HCT116 (cell line): ENCODE data around the gene GALM. TPM values are rescaled to one million over a fixed set of nuclear protein-coding genes. Genes with fewer than 3 reads are reported as not detected.

Source experiments
- ATAC-seq: fragments of 200-7000 bp; cut with Tn5 transposase; 2 replicates; pipeline ENCODE4 v1.9.1; 2020; ENCODE audit warnings: mild to moderate bottlenecking, moderate library complexity
- BruUV-seq: library from RNA; stranded (reverse); fragments of 400-500 nt; replicated peaks from 2 replicates; lab custom pipeline; 2021; lab: Mats Ljungman, UMichigan
- CTCF ChIA-PET: fragments of 300-600 bp; sonication (Branson Sonifier 250); formaldehyde crosslinking; loops from one replicate; lab custom pipeline; 2021; ENCODE audit warnings: antibody characterized with exemption; lab: Charles Lee
- POLR2A ChIA-PET: fragments of 300-600, 350-600 bp; sonication (Branson Sonifier 250); formaldehyde crosslinking; loops from one replicate; lab custom pipeline; 2021; ENCODE audit warnings: antibody characterized with exemption; lab: Charles Lee
- RAD21 ChIA-PET, 2 experiments: fragments of 300-600 bp; sonication (Branson Sonifier 250); formaldehyde crosslinking; loops; one replicate each; lab custom pipeline; 2023; ENCODE audit warnings: low total read pairs in 2 of 2; ENCODE audit not compliant: uncharacterized antibody in 2 of 2, unreplicated experiment in 2 of 2, low non-redundant PET in 1 of 2; lab: Charles Lee
- DNase-seq: peaks from one replicate; pipeline ENCODE4 v3.0.0-alpha.2; 2010; ENCODE audit warnings: low read depth, low spot score
- H2AFZ ChIP-seq: fragments of 200-600 bp; shearing (Covaris generic), sonication (generic); 2 replicates; pipeline ENCODE4 v1.6.1; 2017; ENCODE audit warnings: low read depth, mixed run types, mixed read lengths, antibody characterized with exemption, low read length; ENCODE audit not compliant: poor library complexity, severe bottlenecking
- H3K27ac ChIP-seq: 2 replicates; pipeline ENCODE4 v1.5.1; 2012; ENCODE audit warnings: low read depth, low read length
- H3K27me3 ChIP-seq: fragments of 200-600 bp; sonication (generic); 2 replicates; pipeline ENCODE4 v1.6.1; 2016; ENCODE audit warnings: mixed run types, low read length, mixed read lengths; ENCODE audit not compliant: insufficient read depth
- H3K36me3 ChIP-seq, 2 experiments: fragments of 200-500 bp in 1 of 2; fragments of 200-600 bp in 1 of 2; sonication (Bioruptor generic) in 1 of 2; sonication (generic) in 1 of 2; 2 replicates each; pipeline versions ENCODE4 v1.5.1 to v1.6.1; 2014 to 2016; ENCODE audit warnings: low read length in 2 of 2, inconsistent platforms in 1 of 2, mixed read lengths in 1 of 2, mixed run types in 1 of 2; ENCODE audit not compliant: insufficient read depth in 2 of 2, control insufficient read depth in 1 of 2
- H3K4me1 ChIP-seq, 2 experiments: fragments of 200-600 bp in 1 of 2; sonication (generic) in 1 of 2; 2 replicates each; pipeline versions ENCODE4 v1.5.1 to v1.6.1; 2012 to 2017; ENCODE audit warnings: low read length in 2 of 2, inconsistent platforms in 1 of 2, mild to moderate bottlenecking in 1 of 2, mixed read lengths in 1 of 2, mixed run types in 1 of 2, moderate library complexity in 1 of 2; ENCODE audit not compliant: insufficient read depth in 2 of 2, control insufficient read depth in 1 of 2
- H3K4me2 ChIP-seq: fragments of 200-600 bp; sonication (generic); 2 replicates; pipeline ENCODE4 v1.6.1; 2017; ENCODE audit warnings: mixed run types, low read length, mixed read lengths
- H3K4me3 ChIP-seq, 2 experiments: fragments of 200-600 bp in 1 of 2; sonication (generic) in 1 of 2; replicated peaks in 1 of 2; 2 replicates each; pipeline ENCODE4 v1.5.1; 2011 to 2016; ENCODE audit warnings: low read length in 2 of 2, control low read depth in 1 of 2, low read depth in 1 of 2, mild to moderate bottlenecking in 1 of 2, mixed read lengths in 1 of 2, mixed run types in 1 of 2
- H3K79me2 ChIP-seq: fragments of 200-600 bp; sonication (generic); 2 replicates; pipeline ENCODE4 v1.6.1; 2017; ENCODE audit warnings: mild to moderate bottlenecking, mixed run types, low read length, moderate library complexity, mixed read lengths; ENCODE audit not compliant: insufficient read depth
- H3K9ac ChIP-seq: fragments of 200-600 bp; sonication (generic); 2 replicates; pipeline ENCODE4 v1.6.1; 2016; ENCODE audit warnings: low read length, mixed read lengths
- H3K9me2 ChIP-seq: fragments of 200-600 bp; sonication (generic), shearing (Covaris generic); 2 replicates; pipeline ENCODE4 v1.6.1; 2017; ENCODE audit warnings: mixed run types, mild to moderate bottlenecking, moderate library complexity; ENCODE audit not compliant: insufficient read depth
- H3K9me3 ChIP-seq, 2 experiments: fragments of 200-500 bp in 1 of 2; fragments of 200-600 bp in 1 of 2; sonication (Bioruptor generic) in 1 of 2; sonication (generic) in 1 of 2; 2 replicates each; pipeline ENCODE4 v1.6.1; 2014 to 2017; ENCODE audit warnings: low read length in 2 of 2, mixed read lengths in 2 of 2, inconsistent platforms in 1 of 2, low read depth in 1 of 2, mild to moderate bottlenecking in 1 of 2, mixed run types in 1 of 2, moderate library complexity in 1 of 2; ENCODE audit not compliant: control insufficient read depth in 1 of 2, insufficient read depth in 1 of 2
- H4K20me1 ChIP-seq: fragments of 200-600 bp; sonication (generic), shearing (Covaris generic); 2 replicates; pipeline ENCODE4 v1.6.1; 2017; ENCODE audit warnings: mixed run types, mild to moderate bottlenecking, moderate library complexity; ENCODE audit not compliant: insufficient read depth
- ATF3 ChIP-seq: IDR thresholded peaks from 2 replicates; pipeline ENCODE4 v1.6.1; 2012
- CBX3 ChIP-seq: IDR thresholded peaks from 2 replicates; pipeline ENCODE4 v1.6.1; 2012; ENCODE audit warnings: low read depth
- CEBPB ChIP-seq: IDR thresholded peaks from 2 replicates; pipeline ENCODE4 v1.6.1; 2012; ENCODE audit warnings: low read depth
- EGR1 ChIP-seq: IDR thresholded peaks from 2 replicates; pipeline ENCODE4 v1.6.1; 2012; ENCODE audit warnings: low read depth
- ELF1 ChIP-seq: IDR thresholded peaks from 2 replicates; pipeline ENCODE4 v1.6.1; 2012; ENCODE audit warnings: low read depth, borderline replicate concordance
- POLR2AphosphoS5 ChIP-seq: IDR thresholded peaks from 2 replicates; pipeline ENCODE4 v1.6.1; 2011; ENCODE audit warnings: mild to moderate bottlenecking, low read depth, low read length, moderate library complexity
- REST ChIP-seq: IDR thresholded peaks from 2 replicates; pipeline ENCODE4 v1.6.1; 2012; ENCODE audit warnings: low read depth
- SIN3A ChIP-seq: IDR thresholded peaks from 2 replicates; pipeline ENCODE4 v1.6.1; 2012; ENCODE audit warnings: low read depth
- YY1 ChIP-seq: IDR thresholded peaks from 2 replicates; pipeline ENCODE4 v1.6.1; 2011; ENCODE audit warnings: low read length, low read depth, moderate library complexity, mild to moderate bottlenecking; ENCODE audit not compliant: insufficient replicate concordance; ENCODE audit errors: extremely low read depth
- ZFX ChIP-seq: fragments of 450-650 bp; IDR thresholded peaks from 2 replicates; pipeline ENCODE4 v1.6.1; 2017
- intact Hi-C: fragments of 100-400 bp; cut with micrococcal nuclease; formaldehyde crosslinking; loops from 2 replicates; pipeline ENCODE4 v1.10.0; 2022
- total RNA-seq: library from RNA; stranded (reverse); gene quantifications from one replicate; pipeline ENCODE4 v1.2.1, GENCODE V29; 2021; ENCODE audit not compliant: unreplicated experiment
- TF ChIP-seq, protein P1 (sequence below): IDR thresholded peaks from 2 replicates; pipeline ENCODE4 v1.6.1; 2012

GALM gene
- total RNA-seq, 1 experiment from 2014 or later, result 10.2 TPM

GRCh38 chr2:38665854-38666555 is at the start of gene GALM (continued):
- no peak for TF ChIP-seq REST
- TF ChIP-seq CEBPB, result no peak
- TF ChIP-seq, protein P1, sequence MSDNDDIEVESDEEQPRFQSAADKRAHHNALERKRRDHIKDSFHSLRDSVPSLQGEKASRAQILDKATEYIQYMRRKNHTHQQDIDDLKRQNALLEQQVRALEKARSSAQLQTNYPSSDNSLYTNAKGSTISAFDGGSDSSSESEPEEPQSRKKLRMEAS, result peak; percentile 61
- TF ChIP-seq ELF1, result no peak; the same call in 1 of the 2 replicates
- 0 out of 2 replicates have a peak, but pooled peaks have one; percentile 21 for TF ChIP-seq ZFX
- 0 out of 2 replicates have a peak, but pooled peaks have one; percentile 12 for TF ChIP-seq EGR1
- TF ChIP-seq, all 23 proteins: peak for 12

DNA sequence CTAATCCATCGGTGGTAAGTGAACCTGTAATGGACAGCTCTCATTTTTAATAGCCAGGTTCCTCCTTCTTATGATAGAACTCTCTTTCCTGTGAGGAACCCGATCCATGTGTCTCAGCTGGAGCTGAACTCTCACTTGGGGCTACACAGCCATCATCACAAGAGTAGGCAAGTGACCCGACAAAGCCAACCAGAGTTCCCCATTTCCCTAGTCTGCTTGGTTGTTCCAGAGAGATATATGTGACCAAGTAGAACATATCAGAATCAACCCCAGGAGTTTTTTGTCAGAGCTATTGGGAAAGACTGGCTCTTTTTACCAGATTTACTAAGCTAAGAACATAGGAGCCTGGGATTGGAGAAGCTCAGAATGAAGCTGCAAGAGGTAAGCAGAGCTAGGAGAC is 48.6 kb upstream of the GALM start:
- BruUV-seq, result no TSS peak

More for the DNA sequence above, 48.6 kb upstream of the GALM start:
- no peaks in the 10 kb centered on the region for H3K36me3 ChIP-seq
- no peak overlapping the region for H3K4me3 ChIP-seq
- POLR2A ChIA-PET, result no interaction called here
- H3K9ac ChIP-seq, result no peak overlapping the region
- RAD21 ChIA-PET, result no interaction called here
- CTCF ChIA-PET, result interaction anchor here (1.1 to 2.0 kb wide), 2 partner anchors 14 to 36 kb away, joined by 4 to 6 read pairs; partner anchors contain the start of gene HNRNPLL
- no peak for TF ChIP-seq SIN3A
- TF ChIP-seq POLR2AphosphoS5, result no peak
- TF ChIP-seq YY1, result no peak
- TF ChIP-seq ZFX, result no peak
- no peak for TF ChIP-seq CBX3
- TF ChIP-seq ATF3, result no peak
- TF ChIP-seq, all 23 proteins: peak for 0
- Histone ChIP-seq H3K9me2 (no peaks in the 10 kb centered on the region), H2AFZ (no peak overlapping the region), H3K4me2 (no peak overlapping the region), H3K27ac (no peak overlapping the region), H4K20me1 (no peaks in the 10 kb centered on the region), H3K4me1 (no peaks in the 10 kb centered on the region), H3K79me2 (no peaks in the 10 kb centered on the region), H3K27me3 (no peaks in the 10 kb centered on the region), H3K9me3 (no peaks in the 10 kb centered on the region)
- intact Hi-C loops, result no loop called here
- no peak for ATAC-seq
- no peak for DNase-seq
